GM21367 (cell line): ENCODE data around the gene KRTAP10-11.

ENCODE experiments used
- ATAC-seq: cut with Tn5 transposase; IDR thresholded peaks from one replicate; pipeline ENCODE4 v1.9.1; 2021; ENCODE audit not compliant: unreplicated experiment

Gene KRTAP10-11

DNA sequence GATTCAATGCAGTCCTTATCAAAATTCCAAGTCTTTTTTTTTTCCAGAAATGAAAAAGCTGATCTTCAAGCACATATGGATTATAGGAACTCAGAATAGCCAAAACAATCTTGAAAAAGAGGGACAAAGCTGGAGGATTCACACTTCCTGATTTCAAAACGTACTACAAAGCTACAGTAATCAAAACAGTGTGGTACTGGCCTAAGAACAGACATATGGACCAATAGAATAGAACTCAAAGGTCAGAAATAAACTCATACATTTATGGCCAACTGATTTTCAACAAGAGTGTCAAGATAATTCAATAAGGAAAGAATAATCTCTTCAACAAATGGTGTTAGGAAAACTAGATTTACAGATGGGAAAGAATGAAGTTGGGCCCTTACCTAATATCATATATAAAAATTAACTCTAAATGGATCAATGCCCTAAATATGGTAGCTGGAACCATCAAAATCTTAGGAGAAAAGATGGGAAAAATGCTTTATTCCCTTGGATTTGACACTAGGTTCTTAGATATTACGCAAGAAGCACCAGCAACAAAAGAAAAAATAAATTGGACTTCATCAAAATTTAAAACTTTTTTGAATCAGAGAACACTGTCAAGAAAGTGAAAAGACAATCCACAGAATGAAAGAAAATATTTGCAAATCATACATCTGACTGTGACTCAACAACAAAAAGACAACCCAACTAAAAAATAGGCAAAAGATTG lies 46.7 kb downstream of the KRTAP10-11 start:
- no peak for ATAC-seq

DNA sequence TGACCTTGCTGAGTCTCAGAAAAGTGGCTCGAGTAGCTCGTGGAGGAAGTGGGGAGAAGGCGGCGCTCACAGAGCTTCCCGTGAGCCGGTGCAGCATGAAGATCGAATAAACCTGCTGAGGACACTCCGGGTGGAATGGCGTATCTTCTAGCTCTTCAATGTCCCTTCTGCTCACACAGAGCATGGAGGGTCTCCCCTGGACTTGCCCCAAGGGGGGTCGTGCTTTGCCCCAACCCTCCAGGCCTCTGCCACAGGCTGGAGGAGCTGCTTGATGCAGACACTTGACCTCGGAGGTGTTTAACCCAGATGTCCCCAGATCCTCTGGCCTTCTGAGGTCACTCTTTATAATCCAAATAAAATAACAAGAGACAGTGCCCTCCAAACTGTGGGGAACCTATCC lies 48.6 kb downstream of the KRTAP10-11 start:
- no peak for ATAC-seq

- no peak for ATAC-seq
Measured at GRCh38 chr21:44695184-44695583, 49.0 kb downstream of the KRTAP10-11 start.

GRCh38 chr21:44695641-44696040 lies 49.4 kb downstream of the KRTAP10-11 start:
- ATAC-seq = no peak

GRCh38 chr21:44696572-44696971 lies 50.4 kb downstream of the KRTAP10-11 start:
- ATAC-seq = no peak
